H1 (cell line): ENCODE data around the gene LEKR1. TPM values are rescaled to one million over a fixed set of nuclear protein-coding genes. Genes with fewer than 3 reads are reported as not detected.

Source experiments
- CBX8 ChIP-seq: fragments of 300-800, 300-1000 bp; sonication (generic); IDR thresholded peaks from 2 replicates; pipeline ENCODE4 v1.7.1; 2016; ENCODE audit warnings: low read depth, low read length, borderline replicate concordance
- CHD2 ChIP-seq: IDR thresholded peaks from 2 replicates; pipeline ENCODE4 v1.6.1; 2012; ENCODE audit warnings: low read length, improper control_type of control experiment
- CREB1 ChIP-seq: IDR thresholded peaks from 2 replicates; pipeline ENCODE4 v1.6.1; 2012; ENCODE audit warnings: inconsistent platforms
- RXRA ChIP-seq: IDR thresholded peaks from 2 replicates; pipeline ENCODE4 v1.6.1; 2011; ENCODE audit warnings: low read depth, mild to moderate bottlenecking, low read length, moderate library complexity; ENCODE audit not compliant: insufficient read depth
- SUZ12 ChIP-seq: fragments of 200-600 bp; sonication (generic); IDR thresholded peaks from 2 replicates; pipeline ENCODE4 v1.6.1; 2012; ENCODE audit warnings: mild to moderate bottlenecking, inconsistent platforms, low read length, moderate library complexity, mixed read lengths
- TAF1 ChIP-seq: IDR thresholded peaks from 2 replicates; pipeline ENCODE4 v1.6.1; 2011; ENCODE audit warnings: mild to moderate bottlenecking, low read depth, low read length
- TBP ChIP-seq: IDR thresholded peaks from 2 replicates; pipeline ENCODE4 v1.6.1; 2011; ENCODE audit warnings: low read depth, low read length, improper control_type of control experiment
- TEAD4 ChIP-seq: IDR thresholded peaks from 2 replicates; pipeline ENCODE4 v1.6.1; 2012; ENCODE audit warnings: low read depth, low read length, inconsistent platforms, mixed read lengths
- polyA plus RNA-seq, 7 experiments: library from polyadenylated mRNA; depleted of rRNA in 3 of 7; stranded (reverse) in 5 of 7; unstranded in 2 of 7; fragments of >200 nt in 5 of 7; fragments of 200-250 nt in 2 of 7; gene quantifications; 1 replicate in 5 of 7; 2 replicates in 1 of 7; 4 replicates in 1 of 7; pipeline versions ENCODE4 v1.2.1 to v1.2.3, GENCODE V29; 2011 to 2013; ENCODE audit warnings: missing spikeins in 2 of 7, mixed read lengths in 2 of 7
- total RNA-seq: library from RNA; stranded (reverse); fragmentation: NEBNext Ultra II Directional; extraction: Animal tissue kit (Norgen Biotek cat#: 25700); gene quantifications from 2 replicates; pipeline ENCODE4 v1.2.1, GENCODE V29; 2021

The LEKR1 gene
- total and polyA plus RNA-seq, 2 of the 8 experiments (the other 6 are each of a cell fraction or from before 2014, with no cell fraction given): 0.08 TPM; not detected in 1

DNA sequence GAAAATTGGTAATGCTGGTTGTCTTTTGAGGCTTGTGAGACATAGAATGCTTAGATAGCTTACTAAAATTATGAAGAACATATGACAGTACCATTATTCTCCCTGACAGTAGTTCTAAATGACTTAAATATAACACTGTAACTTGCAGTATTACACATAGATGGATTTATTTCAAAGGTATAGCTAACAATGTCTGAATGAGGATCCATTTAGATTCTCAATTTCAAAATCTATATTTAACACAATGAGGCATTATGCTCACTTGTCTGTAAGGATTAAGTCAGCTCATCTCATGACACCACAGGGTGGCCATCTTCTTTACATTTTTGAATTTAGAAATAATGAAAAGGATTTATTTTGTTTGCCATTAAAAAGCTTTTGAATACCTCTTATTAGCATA lies 225.4 kb downstream of the LEKR1 start (continued):
- TF ChIP-seq TEAD4 (no peak), CHD2 (no peak), TAF1 (no peak), CBX8 (no peak), SUZ12 (no peak), TBP (no peak), CREB1 (no peak), RXRA (no peak)
